Jurkat, Clone E6-1 (cell line): ENCODE results near the gene CCPG1. TPM values are rescaled to one million over a fixed set of nuclear protein-coding genes. Genes with fewer than 3 reads are reported as not detected.
"Not testable (repeated sequence)": the region's sequence is repeated elsewhere in the genome, so short reads cannot be mapped to it uniquely, and the experiment has no call there.

Source experiments
- DNase-seq: peaks from one replicate; pipeline ENCODE4 v3.0.0-alpha.2; 2011; ENCODE audit warnings: low read depth, low spot score
- H3K4me3 ChIP-seq: 2 replicates; pipeline ENCODE4 v1.5.1; 2011; ENCODE audit warnings: mild to moderate bottlenecking, low read length, control low read depth, moderate library complexity
- polyA plus RNA-seq: library from polyadenylated mRNA; unstranded; fragments of >200 nt; gene quantifications from one replicate; pipeline ENCODE4 v1.2.1, GENCODE V29; 2012; ENCODE audit warnings: missing spikeins; ENCODE audit not compliant: insufficient read length, insufficient read depth

Gene CCPG1, protein sequence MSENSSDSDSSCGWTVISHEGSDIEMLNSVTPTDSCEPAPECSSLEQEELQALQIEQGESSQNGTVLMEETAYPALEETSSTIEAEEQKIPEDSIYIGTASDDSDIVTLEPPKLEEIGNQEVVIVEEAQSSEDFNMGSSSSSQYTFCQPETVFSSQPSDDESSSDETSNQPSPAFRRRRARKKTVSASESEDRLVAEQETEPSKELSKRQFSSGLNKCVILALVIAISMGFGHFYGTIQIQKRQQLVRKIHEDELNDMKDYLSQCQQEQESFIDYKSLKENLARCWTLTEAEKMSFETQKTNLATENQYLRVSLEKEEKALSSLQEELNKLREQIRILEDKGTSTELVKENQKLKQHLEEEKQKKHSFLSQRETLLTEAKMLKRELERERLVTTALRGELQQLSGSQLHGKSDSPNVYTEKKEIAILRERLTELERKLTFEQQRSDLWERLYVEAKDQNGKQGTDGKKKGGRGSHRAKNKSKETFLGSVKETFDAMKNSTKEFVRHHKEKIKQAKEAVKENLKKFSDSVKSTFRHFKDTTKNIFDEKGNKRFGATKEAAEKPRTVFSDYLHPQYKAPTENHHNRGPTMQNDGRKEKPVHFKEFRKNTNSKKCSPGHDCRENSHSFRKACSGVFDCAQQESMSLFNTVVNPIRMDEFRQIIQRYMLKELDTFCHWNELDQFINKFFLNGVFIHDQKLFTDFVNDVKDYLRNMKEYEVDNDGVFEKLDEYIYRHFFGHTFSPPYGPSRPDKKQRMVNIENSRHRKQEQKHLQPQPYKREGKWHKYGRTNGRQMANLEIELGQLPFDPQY
- 4.1 TPM for polyA plus RNA-seq

DNA sequence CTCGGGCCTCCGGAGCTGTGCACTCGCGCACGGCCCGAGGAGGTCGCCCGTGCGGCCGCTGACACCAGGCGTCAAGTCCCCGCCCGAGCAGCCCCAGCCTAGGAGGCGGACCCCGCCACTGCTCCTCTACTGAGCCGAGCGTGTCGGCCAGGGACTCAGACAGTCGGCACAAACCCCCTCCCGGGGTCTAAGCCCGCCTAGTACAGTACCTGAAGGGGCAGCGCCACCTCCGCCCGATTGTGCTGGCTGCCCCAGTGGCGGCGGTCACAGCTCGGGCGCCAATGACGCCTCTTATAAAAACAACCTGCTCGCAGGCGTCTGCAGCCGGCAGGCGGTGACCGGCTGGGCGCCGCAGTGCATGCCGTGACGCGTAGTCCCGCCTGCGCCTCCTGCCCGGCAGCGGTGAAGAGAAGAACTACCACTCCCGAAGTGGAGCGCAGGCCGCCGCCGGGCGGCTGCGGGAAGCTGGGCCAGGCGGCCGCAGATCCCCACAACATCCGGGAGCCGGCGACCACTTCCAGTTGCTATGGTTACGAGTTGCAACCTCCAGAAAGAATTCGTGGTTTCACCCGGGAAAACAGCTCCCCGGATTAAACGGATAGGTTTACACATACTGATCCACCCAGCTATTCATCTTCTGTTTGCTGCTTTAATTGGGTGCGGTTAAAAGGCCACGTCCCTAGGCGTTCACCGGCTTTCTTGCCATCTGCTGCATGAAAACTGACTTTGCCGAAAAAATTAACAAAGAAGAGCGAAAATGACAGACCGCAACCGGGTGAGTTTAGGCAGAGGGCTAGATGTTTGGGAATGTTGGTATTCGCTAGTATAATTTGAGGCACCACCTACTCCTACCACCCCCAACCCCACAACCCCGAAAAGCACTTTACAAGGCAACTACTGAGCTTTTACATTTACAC, at the start of gene CCPG1, which contains the start of gene PIERCE2:
Gene CCPG1, minus strand, starts transcription at position 348 of the 917 bp plus-strand sequence. CDS start 18,935 bp downstream, outside the sequence.
Gene PIERCE2, plus strand, starts transcription at position 484 of the 917 bp plus-strand sequence. Its CDS starts 274 bp downstream, at position 758.
- peak within 1 kb of the TSS; percentile 42 for H3K4me3 ChIP-seq
- peak; percentile 89 for DNase-seq

DNA sequence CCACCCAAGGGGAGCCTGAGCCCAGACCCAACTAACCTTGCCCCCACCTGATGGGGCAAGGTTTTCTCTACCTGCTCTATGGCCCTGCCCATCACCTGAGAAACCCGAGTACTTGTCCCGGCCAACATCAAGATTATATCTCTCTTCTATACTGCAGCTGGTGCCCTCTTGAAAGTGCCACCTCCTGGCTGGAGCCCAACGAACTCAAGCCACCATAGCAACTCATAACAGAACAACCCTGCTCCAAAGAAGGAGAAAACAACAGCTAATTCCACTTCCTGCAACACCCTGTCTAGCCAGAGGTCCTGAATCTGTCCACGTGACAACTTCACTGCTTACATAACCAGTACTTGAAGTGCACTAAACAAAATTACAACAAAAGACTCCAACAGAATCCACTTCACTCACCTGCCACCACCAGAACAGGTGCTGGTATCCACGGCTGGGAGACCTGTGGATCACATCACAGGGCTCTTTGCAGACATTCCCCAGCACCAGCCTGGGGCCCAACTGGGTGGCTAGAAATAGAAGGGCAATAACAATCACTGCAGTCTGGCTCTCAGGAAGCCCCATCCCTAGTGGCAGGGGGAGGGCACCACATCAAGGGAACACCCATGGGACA, 49.4 kb upstream of the CCPG1 start:
- no peak for DNase-seq

DNA sequence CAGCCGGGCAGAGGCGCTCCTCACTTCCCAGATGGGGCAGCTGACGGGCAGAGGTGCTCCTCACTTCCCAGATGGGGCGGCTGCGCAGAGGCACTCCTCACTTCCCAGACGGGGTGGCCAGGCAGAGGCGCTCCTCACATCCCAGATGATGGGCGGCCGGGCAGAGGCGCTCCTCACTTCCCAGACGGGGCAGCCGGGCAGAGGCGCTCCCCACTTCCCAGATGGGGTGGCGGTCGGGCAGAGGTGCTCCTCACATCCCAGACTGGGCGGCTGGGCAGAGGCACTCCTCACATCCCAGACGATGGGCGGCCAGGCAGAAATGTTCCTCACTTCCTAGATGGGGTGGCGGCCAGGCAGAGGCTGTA, 38.9 kb upstream of the CCPG1 start:
- not testable (repeated sequence) for H3K4me3 ChIP-seq

More for the DNA sequence above, 49.4 kb upstream of the CCPG1 start:
- H3K4me3 ChIP-seq = no peak overlapping the region

DNA sequence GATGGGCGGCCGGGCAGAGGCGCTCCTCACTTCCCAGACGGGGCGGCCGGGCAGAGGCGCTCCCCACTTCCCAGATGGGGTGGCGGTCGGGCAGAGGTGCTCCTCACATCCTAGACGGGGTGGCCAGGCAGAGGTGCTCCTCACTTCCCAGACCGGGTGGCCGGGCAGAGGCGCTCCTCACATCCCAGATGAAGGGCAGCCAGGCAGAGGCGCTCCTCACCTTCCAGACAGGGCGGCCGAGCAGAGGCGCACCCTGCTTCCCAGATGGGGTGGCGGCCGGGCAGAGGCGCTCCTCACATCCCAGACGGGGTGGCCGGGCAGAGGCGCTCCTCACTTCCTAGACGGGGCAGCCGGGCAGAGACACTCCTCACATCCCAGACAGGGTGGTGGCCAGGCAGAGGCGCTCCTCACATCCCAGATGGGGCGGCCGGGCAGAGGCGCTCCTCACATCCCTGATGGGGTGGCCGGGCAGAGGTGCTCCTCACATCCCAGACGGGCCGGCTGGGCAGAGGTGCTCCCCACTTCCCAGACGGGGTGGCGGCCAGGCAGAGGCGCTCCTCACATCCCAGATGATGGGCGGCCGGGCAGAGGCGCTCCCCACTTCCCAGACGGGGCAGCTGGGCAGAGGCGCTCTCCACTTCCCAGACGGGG, 38.3 kb upstream of the CCPG1 start:
- not testable (repeated sequence) for H3K4me3 ChIP-seq, DNase-seq

More for the DNA sequence above, 38.9 kb upstream of the CCPG1 start:
- DNase-seq = not testable (repeated sequence)

DNA sequence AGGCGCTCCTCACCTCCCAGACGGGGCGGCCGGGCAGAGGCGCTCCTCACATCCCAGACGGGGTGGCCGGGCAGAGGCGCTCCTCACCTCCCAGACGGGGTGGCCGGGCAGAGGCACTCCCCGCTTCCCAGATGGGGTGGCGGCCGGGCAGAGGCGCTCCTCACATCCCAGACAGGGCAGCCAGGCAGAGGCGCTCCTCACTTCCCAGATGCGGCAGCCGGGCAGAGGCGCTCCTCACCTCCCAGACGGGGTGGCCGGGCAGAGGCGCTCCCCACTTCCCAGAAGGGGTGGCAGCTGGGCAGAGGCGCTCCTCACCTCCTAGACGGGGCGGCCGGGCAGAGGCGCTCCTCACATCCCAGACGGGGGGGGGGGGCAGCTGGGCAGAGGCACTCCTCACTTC, 37.8 kb upstream of the CCPG1 start:
- not testable (repeated sequence) for H3K4me3 ChIP-seq, DNase-seq

DNA sequence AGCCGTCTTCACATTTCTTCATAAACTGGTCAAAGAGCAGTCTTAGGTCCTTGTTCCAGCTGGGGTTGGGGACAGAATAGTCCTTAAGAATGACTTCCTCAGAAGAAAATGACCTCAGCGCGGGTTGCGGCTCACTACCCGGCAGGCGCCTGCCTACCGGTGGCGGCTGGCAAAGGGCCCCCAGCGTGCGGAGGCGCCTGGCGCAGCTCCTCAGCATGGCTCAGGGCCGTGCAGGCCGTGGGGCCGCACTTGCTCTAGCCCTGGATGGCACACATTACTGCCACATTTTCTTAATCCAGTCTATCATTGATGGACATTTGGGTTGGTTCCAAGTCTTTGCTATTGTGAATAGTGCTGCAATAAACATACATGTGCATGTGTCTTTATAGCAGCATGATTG, 35.0 kb upstream of the CCPG1 start:
- not testable (repeated sequence) for H3K4me3 ChIP-seq, DNase-seq

DNA sequence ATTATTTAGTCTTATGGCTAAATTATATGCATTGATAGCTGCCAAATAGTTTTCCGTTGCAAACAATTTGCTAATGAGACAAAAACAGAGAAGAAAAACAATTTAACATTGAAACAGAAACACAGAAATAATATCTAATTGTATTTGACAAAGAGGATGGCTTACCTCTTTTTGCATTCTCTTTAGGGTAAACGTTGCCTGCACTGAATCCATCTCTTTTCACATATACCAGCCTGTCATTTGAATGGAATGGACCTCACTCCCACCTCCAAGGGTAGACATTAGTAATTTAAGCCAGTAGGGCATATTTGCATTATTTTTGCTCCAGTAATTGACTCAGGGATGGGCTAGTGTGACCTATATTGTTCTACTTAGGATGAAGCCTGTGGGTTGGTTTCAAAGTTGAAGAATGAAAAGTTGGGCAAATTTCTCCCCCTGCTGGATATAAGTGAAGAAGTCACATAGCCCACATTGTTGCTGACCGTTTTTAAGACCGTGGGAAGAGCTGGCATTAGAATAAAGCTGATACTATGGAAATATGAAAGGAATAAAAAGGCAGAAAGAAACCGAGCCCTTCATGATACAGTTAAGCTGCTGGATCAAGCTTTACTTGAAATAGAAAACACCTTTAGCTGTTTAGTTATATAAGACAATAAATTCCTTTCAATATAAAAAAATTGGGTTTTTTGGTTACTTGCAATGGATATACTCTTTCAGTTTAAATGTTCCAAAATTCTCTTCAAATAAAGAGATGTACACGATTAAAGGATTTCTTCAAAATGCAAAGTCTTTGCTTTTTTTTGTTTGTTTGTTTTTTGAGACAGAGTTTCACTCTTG, 27.0 kb upstream of the CCPG1 start:
- peak; percentile 39 for DNase-seq
- H3K4me3 ChIP-seq = no peak overlapping the region

DNA sequence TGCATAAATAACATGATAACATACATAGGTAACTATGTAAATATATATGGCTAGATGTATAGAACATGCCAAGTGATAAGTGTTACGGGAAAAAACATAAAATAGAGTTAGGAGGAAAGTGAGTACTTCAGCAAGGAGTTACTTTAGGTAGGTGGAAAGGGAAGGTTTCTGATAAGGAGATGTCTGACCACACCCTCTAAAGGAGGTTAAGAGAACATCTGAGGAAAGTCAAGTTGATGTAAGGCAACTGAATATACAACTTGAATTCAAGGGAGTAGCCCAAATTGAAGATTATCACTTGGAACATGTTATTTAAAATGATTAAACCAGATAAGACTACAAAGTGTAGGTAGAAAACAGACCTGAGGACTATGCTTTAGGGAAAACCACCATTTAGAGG, 13.9 kb upstream of the CCPG1 start:
- no peak overlapping the region for H3K4me3 ChIP-seq
- DNase-seq = no peak

DNA sequence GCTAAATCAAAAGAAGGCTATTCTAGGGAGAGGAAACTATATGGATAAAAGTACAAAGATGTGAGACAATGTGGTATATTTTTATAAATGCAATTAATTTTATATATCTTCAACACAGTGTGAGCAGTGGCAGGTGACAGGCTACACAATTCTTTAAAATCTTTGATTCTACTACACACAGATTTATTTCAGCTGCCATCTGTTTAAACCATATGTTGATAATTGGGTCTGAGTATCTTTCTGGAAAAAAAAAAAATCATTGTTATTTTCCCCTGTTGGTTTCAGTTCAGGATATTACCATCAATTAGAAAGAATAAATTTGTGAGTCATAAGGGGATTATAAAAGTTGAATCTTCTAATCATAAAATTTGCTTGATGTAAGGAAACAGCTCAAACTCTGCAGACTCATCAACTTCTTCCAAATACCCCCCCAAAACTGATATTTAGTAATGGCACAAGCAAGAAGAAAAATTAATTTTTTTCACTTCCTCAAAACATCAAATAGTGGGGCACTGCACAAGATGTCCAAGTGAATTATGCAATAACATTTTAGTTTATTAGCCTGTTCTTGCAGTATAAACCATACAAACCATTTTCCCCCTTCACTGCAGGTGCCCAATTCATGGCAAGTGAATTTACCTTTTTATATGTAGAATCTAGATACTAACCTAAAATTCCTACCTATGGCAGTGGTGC, 12.2 kb upstream of the CCPG1 start:
- H3K4me3 ChIP-seq = no peak overlapping the region
- no peak for DNase-seq

DNA sequence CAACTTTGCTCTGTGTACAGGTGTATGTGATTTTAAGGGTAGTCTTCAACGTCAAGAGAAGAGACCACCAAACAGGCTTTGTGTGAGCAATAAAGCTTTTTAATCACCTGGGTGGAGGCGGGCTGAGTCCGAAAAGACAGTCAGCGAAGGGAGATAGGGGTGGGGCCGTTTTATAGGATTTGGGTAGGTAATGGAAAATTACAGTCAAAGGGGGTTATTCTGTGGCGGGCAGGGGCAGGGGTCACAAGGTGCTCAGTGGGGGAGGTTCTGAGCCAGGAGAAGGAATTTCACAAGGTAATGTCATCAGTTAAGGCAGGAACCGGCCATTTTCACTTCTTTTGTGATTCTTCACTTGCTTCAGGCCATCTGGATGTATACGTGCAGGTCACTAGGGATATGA, 9.5 kb upstream of the CCPG1 start:
- not testable (repeated sequence) for H3K4me3 ChIP-seq, DNase-seq

DNA sequence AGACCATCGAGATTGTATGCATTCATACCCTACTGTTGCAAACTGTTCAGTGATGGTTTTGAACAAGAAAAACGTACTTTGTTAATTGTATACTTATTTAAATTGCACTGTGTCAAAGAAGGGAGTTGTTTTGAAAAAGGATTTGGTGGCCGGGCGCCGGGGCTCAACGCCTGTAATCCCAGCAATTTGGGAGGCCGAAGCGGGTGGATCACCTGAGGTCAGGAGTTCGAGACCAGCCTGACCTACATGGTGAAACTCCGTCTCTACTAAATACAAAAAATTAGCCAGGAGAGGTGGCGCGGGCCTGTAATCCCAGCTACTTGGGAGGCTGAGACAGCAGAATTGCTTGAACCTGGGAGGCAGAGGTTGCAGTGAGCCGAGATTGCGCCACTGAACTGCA, 817 bp upstream of the CCPG1 start:
- peak overlapping the region; percentile 42 for H3K4me3 ChIP-seq
- DNase-seq = not testable (repeated sequence)

DNA sequence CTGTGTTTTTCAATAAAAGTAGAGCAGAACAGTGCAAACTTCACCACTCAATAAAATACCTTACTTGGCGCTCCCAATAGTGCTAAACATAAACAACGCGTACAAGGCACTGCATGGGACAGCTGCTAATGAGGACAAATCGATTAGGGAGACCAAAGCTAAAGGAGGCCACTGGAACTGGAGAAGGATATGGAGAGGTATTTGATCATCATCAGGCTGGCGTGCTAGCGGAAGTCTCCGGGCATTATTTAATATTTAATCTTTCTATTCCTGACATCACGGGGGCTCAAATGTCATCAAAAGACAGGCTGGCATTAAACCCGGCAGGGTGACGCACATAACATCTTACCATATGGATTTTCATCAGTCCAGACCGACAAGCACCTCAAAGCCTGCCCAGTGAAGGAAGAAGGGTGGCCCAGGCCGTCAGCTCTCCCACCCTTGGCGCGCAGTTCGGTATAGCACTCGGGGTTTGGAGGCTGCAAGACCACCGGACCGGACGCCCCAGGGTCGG, 604 bp downstream of the CCPG1 start:
- peak overlapping the region; percentile 42 for H3K4me3 ChIP-seq
- no peak for DNase-seq

DNA sequence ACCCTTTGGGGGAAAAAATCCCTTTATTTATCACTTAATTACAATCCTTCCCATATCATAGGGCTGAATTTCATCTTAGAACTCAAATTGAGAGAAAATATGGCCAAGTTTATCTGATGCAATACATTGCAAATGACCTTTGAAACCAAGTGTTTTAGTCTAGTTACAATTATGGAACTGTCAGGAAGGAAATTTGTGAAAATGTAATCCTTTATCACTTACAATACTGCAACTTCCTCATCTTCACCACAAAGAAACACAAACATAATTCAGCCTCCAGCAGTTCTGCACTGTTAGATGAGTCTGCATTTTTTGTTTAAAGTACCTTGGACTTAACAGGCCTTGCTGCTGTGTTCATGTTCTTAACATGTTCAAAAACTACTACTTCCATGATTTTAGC, 4.6 kb downstream of the CCPG1 start:
- H3K4me3 ChIP-seq = no peak overlapping the region
- DNase-seq = no peak

DNA sequence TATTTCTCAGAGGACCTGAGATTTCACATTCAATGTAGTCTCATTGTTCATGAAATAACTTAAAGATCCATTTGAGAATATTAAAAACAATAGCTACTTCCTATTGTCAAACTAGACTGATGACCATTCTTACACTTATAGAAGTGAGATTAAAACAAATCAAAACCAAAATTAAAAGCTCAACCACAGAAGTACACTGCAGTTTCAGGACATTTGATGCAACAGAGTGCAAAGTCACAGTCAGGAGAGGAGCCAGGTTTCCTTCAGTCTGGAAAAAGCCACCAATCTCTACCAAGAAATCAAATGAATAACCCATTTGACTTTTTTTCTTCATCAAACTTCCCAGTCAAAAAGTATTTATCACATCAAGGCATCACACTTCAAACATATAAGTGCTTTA, 5.5 kb downstream of the CCPG1 start:
- H3K4me3 ChIP-seq = no peak overlapping the region
- DNase-seq = no peak

DNA sequence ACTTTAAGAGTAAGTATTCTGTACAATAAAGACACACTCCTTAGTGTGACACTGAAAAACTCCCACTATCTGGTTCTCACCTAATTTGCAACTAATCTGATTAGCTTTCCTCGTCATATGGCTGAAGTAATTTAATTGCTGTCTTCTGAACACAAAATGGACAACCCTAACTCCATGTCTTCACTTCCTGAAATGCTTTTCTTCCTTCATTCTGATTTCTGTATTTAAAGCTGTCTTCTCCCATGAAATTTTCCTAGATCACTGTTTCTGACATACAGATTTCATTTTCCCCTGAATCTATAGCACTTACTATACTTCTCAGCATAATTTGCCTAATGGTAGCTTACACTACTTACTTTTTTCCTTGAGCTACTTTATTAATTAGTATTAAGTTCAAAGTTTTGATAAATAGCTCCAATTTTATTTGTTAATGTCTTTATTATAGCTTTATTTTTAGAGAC, 6.3 kb downstream of the CCPG1 start:
- no peak for DNase-seq
- H3K4me3 ChIP-seq = no peak overlapping the region

DNA sequence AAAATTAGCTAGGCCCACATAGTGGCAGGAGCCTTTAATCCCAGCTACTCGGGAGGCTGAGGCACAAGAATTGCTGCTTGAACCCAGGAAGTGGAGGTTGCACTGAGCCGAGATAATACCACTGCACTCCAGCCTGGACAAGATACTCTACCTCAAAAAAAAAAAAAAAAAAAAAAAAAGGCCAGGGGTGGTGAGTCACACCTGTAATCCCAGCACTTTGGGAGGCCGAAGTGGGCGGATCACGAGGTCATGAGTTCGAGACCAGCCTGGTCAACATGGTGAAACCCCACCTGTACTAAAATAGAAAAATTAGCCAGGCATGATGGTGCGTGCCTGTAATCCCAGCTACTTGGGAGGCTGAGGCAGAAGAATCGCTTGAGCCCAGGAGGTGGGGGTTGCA, 8.1 kb downstream of the CCPG1 start:
- not testable (repeated sequence) for DNase-seq, H3K4me3 ChIP-seq
